Endothelial cell of umbilical vein (primary cell): ENCODE measurements around the gene SBSN. TPM values are rescaled to one million over a fixed set of nuclear protein-coding genes. Genes with fewer than 3 reads are reported as not detected.

ENCODE experiments used
- BruUV-seq: library from RNA; stranded (reverse); fragments of 400-500 nt; replicated peaks from 2 replicates; lab custom pipeline; 2021; lab: Mats Ljungman, UMichigan
- CTCF ChIA-PET: fragments of 300-600, 350-600 bp; sonication (Branson Sonifier 250); formaldehyde crosslinking; loops from one replicate; lab custom pipeline; 2021; ENCODE audit warnings: antibody characterized with exemption, inconsistent platforms; lab: Charles Lee
- POLR2A ChIA-PET: fragments of 300-600, 350-600 bp; sonication (Branson Sonifier 250); formaldehyde crosslinking; loops from one replicate; lab custom pipeline; 2021; ENCODE audit warnings: antibody characterized with exemption, inconsistent platforms; lab: Charles Lee
- DNase-seq: peaks from one replicate; pipeline ENCODE4 v3.0.0-alpha.2; 2011; ENCODE audit warnings: low read depth, low spot score
- FAIRE-seq: peaks from 2 replicates; lab custom pipeline; 2011; peaks lifted over from hg19 to GRCh38; lab: Jason Lieb, UNC
- H2AFZ ChIP-seq: 2 replicates; pipeline ENCODE4 v1.6.0; 2012; ENCODE audit warnings: low read depth, low read length, control low read depth, inconsistent platforms
- H3K27ac ChIP-seq: 2 replicates; pipeline ENCODE4 v1.5.1; 2011; ENCODE audit warnings: low read depth, mild to moderate bottlenecking, control low read depth, low read length, moderate library complexity; ENCODE audit not compliant: insufficient read depth
- H3K27me3 ChIP-seq, 2 experiments: 2 replicates each; pipeline versions ENCODE4 v1.6.0 to v1.6.1; 2011; ENCODE audit warnings: low read length in 2 of 2, mixed read lengths in 1 of 2; ENCODE audit not compliant: control insufficient read depth in 2 of 2, insufficient read depth in 2 of 2
- H3K36me3 ChIP-seq, 2 experiments: 2 replicates in 1 of 2; 3 replicates in 1 of 2; pipeline ENCODE4 v1.5.1; 2011; ENCODE audit warnings: low read length in 2 of 2, mild to moderate bottlenecking in 1 of 2, moderate library complexity in 1 of 2; ENCODE audit not compliant: control insufficient read depth in 2 of 2, insufficient read depth in 2 of 2; ENCODE audit errors: extremely low read depth in 1 of 2
- H3K4me1 ChIP-seq: 3 replicates; pipeline ENCODE4 v1.5.1; 2011; ENCODE audit warnings: mild to moderate bottlenecking, low read length; ENCODE audit not compliant: control insufficient read depth, insufficient read depth; ENCODE audit errors: extremely low read depth
- H3K4me2 ChIP-seq: 2 replicates; pipeline ENCODE4 v1.6.1; 2011; ENCODE audit warnings: low read length, control low read depth, mixed read lengths; ENCODE audit not compliant: insufficient read depth
- H3K4me3 ChIP-seq, 3 experiments: fragments of 200-600 bp in 1 of 3; sonication (generic), shearing (Covaris generic) in 1 of 3; replicated peaks in 1 of 3; 2 replicates each; pipeline ENCODE4 v1.5.1; 2011 to 2016; ENCODE audit warnings: control low read depth in 3 of 3, low read length in 3 of 3, mild to moderate bottlenecking in 2 of 3, inconsistent platforms in 1 of 3, low read depth in 1 of 3, moderate library complexity in 1 of 3; ENCODE audit not compliant: insufficient read depth in 1 of 3
- H3K79me2 ChIP-seq: 2 replicates; pipeline ENCODE4 v1.6.0; 2012; ENCODE audit warnings: low read length, inconsistent platforms; ENCODE audit not compliant: control insufficient read depth, insufficient read depth
- H3K9ac ChIP-seq: replicated peaks from 2 replicates; pipeline ENCODE3; 2011; ENCODE audit warnings: low read length, control low read depth; ENCODE audit not compliant: insufficient read depth; ENCODE audit errors: extremely low read depth
- H3K9me1 ChIP-seq: replicated peaks from 3 replicates; pipeline ENCODE4 v1.6.0; 2011; ENCODE audit warnings: mild to moderate bottlenecking, low read length; ENCODE audit not compliant: control insufficient read depth, insufficient read depth; ENCODE audit errors: extremely low read depth
- H3K9me3 ChIP-seq: replicated peaks from 2 replicates; pipeline ENCODE4 v1.5.1; 2012; ENCODE audit warnings: low read length, inconsistent platforms; ENCODE audit not compliant: control insufficient read depth, insufficient read depth
- H4K20me1 ChIP-seq: replicated peaks from 2 replicates; pipeline ENCODE3; 2011; ENCODE audit warnings: mild to moderate bottlenecking, low read length; ENCODE audit not compliant: control insufficient read depth, insufficient read depth; ENCODE audit errors: extremely low read depth
- EZH2 ChIP-seq: IDR thresholded peaks from 2 replicates; pipeline ENCODE4 v1.6.1; 2012; ENCODE audit warnings: borderline replicate concordance, low read depth, mild to moderate bottlenecking, moderate library complexity, low read length, inconsistent platforms; ENCODE audit not compliant: severe bottlenecking
- FOS ChIP-seq: IDR thresholded peaks from 2 replicates; pipeline ENCODE4 v1.6.1; 2011; ENCODE audit warnings: mild to moderate bottlenecking, low read length, moderate library complexity, borderline replicate concordance; ENCODE audit not compliant: insufficient read depth
- GATA2 ChIP-seq: IDR thresholded peaks from 2 replicates; pipeline ENCODE4 v1.7.0; 2011; ENCODE audit warnings: low read depth, mild to moderate bottlenecking, moderate library complexity, mixed read lengths, low read length; ENCODE audit not compliant: insufficient read length, insufficient read depth
- JUN ChIP-seq: IDR thresholded peaks from 2 replicates; pipeline ENCODE4 v1.6.1; 2011; ENCODE audit warnings: borderline replicate concordance, low read depth; ENCODE audit not compliant: insufficient read length, insufficient read depth
- MAX ChIP-seq: IDR thresholded peaks from 2 replicates; pipeline ENCODE4 v1.6.1; 2011; ENCODE audit not compliant: insufficient read depth, insufficient read length
- MYC ChIP-seq: IDR thresholded peaks from one replicate; pipeline ENCODE4 v1.6.1; 2011; ENCODE audit warnings: mild to moderate bottlenecking, low read depth, low read length
- POLR2A ChIP-seq: IDR thresholded peaks from 2 replicates; pipeline ENCODE4 v1.6.1; 2012; ENCODE audit warnings: low read depth, mild to moderate bottlenecking, control low read depth, low read length
- POLR2AphosphoS5 ChIP-seq: IDR thresholded peaks from 2 replicates; pipeline ENCODE4 v1.6.1; 2012; ENCODE audit warnings: low read depth, mild to moderate bottlenecking, control low read depth, low read length, moderate library complexity; ENCODE audit not compliant: insufficient read depth
- dilution Hi-C: fragments of 300-500 bp; cut with MboI; formaldehyde crosslinking; loops from one replicate; pipeline ENCODE4 v1.15.0; 2019; ENCODE audit warnings: low sequenced_read_pairs; ENCODE audit not compliant: extremely low pct_ligation_motif_present
- intact Hi-C: fragments of 100-400 bp; cut with micrococcal nuclease; formaldehyde crosslinking; loops from one replicate; pipeline ENCODE4 v1.10.0; 2022
- polyA plus RNA-seq, 4 experiments: library from polyadenylated mRNA; depleted of rRNA in 3 of 4; stranded (reverse) in 3 of 4; unstranded in 1 of 4; fragments of >200 nt; gene quantifications; 2 replicates each; pipeline versions ENCODE4 v1.2.1 to v1.2.3, GENCODE V29; 2011 to 2012; ENCODE audit warnings: missing spikeins in 1 of 4
- total RNA-seq: library from RNA; stranded (reverse); gene quantifications from 2 replicates; pipeline ENCODE4 v1.2.3, GENCODE V29; 2021
- TF ChIP-seq, protein P1 (sequence below), 2 donors: IDR thresholded peaks; 1 replicate in 1 of 2; 2 replicates in 1 of 2; pipeline ENCODE4 v1.5.1; 2011; ENCODE audit warnings: low read length in 2 of 2, mild to moderate bottlenecking in 2 of 2, moderate library complexity in 2 of 2, control low read depth in 1 of 2, inconsistent platforms in 1 of 2, low read depth in 1 of 2; ENCODE audit not compliant: insufficient read depth in 1 of 2; ENCODE audit errors: extremely low read depth in 1 of 2

SBSN gene
- total and polyA plus RNA-seq, 2 donors (not counting 3 experiments of a cell fraction or from before 2014, with no cell fraction given), result not detected

DNA sequence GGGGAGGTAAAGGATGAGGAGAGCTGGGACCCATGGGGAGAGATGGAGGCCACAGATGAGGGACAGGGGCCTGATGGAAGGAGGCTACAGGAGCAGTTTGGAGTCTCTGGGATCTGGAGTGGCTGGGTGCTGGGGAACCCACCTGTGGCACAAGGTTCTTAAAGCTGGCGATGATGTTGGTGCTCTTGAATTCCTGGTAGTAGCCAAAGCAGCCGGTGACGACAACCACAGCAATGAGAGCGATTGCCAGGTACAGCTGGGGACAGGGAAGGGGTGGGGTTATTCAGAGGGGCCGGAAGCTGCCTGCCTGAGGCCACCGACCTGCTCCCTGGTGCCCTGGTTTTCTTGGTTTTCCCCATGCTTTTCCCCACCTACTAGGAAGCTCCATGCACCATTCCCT lies 32.6 kb upstream of the SBSN start:
- dilution Hi-C loops (no loop called here), intact Hi-C loops (no loop called here)
- ChIA-PET POLR2A (no interaction called here), CTCF (no interaction called here)
- DNase-seq, result no peak
- H3K9me3 ChIP-seq, result no peaks in the 10 kb centered on the region
- peaks cover 0 to 4% of the 10 kb centered on the region in 2 experiments for H3K27me3 ChIP-seq
- no peak overlapping the region for H2AFZ ChIP-seq
- no peaks in the 10 kb centered on the region for H3K79me2 ChIP-seq
- no peak overlapping the region for H3K4me2 ChIP-seq
- no peak overlapping the region for H3K27ac ChIP-seq
- H3K9me1 ChIP-seq, result no peaks in the 10 kb centered on the region
- BruUV-seq, result no TSS peak
- no peak overlapping the region for H3K4me3 ChIP-seq
- H3K9ac ChIP-seq, result no peak overlapping the region
- no peak for FAIRE-seq
- no peaks in the 10 kb centered on the region for H3K4me1 ChIP-seq
- H3K36me3 ChIP-seq, result no peaks in the 10 kb centered on the region
- TF ChIP-seq FOS (no peak), JUN (no peak), MAX (no peak)
- H4K20me1 ChIP-seq, result no peaks in the 10 kb centered on the region

DNA sequence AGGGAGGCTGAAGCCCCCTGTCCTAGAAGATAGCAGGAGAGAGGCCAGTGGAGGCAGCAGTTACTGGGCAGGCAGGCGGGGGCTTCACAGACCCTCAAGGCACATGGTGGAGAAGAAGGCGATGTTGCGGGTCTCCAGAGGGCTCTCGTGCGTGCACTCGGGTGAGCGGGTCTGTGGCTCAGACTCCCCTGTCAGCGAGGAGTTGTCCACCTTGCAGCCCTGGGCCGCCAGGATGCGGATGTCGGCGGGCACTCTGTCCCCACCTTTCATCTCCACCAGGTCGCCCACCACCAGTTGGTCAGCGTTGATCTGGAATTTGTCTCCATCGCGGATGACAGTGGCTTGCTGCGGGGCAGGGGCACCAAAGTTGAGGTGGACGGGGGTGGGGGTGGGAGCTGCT lies 32.2 kb upstream of the SBSN start:
- FAIRE-seq (no peak), DNase-seq (no peak)
- H3K27me3 ChIP-seq, result peaks cover 0 to 4% of the 10 kb centered on the region in 2 experiments
- no peak overlapping the region for H3K4me3 ChIP-seq
- TF ChIP-seq POLR2AphosphoS5 (no peak), MAX (no peak), GATA2 (no peak), EZH2 (no peak), JUN (no peak), POLR2A (no peak), FOS (no peak), MYC (no peak)
- TF ChIP-seq, protein P1, sequence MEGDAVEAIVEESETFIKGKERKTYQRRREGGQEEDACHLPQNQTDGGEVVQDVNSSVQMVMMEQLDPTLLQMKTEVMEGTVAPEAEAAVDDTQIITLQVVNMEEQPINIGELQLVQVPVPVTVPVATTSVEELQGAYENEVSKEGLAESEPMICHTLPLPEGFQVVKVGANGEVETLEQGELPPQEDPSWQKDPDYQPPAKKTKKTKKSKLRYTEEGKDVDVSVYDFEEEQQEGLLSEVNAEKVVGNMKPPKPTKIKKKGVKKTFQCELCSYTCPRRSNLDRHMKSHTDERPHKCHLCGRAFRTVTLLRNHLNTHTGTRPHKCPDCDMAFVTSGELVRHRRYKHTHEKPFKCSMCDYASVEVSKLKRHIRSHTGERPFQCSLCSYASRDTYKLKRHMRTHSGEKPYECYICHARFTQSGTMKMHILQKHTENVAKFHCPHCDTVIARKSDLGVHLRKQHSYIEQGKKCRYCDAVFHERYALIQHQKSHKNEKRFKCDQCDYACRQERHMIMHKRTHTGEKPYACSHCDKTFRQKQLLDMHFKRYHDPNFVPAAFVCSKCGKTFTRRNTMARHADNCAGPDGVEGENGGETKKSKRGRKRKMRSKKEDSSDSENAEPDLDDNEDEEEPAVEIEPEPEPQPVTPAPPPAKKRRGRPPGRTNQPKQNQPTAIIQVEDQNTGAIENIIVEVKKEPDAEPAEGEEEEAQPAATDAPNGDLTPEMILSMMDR (IDR thresholded peaks at IDR 0.05; ENCODE audit: extremely low read depth in 1 of 2, insufficient read depth in 1 of 2, low read depth in 1 of 2, low read length in 2 of 2), result no peak
- no peak overlapping the region for H3K9ac ChIP-seq
- no peak overlapping the region for H2AFZ ChIP-seq
- no peaks in the 10 kb centered on the region for H3K9me1 ChIP-seq
- H3K4me2 ChIP-seq, result no peak overlapping the region
- no peaks in the 10 kb centered on the region for H3K9me3 ChIP-seq
- no peaks in the 10 kb centered on the region for H4K20me1 ChIP-seq
- H3K27ac ChIP-seq, result no peak overlapping the region
- no peaks in the 10 kb centered on the region for H3K79me2 ChIP-seq
- ChIA-PET POLR2A (no interaction called here), CTCF (interaction anchor here (0.7 kb wide), 1 partner anchor 12 kb away, joined by 4 read pairs; no protein-coding TSS in a partner anchor)
- dilution Hi-C loops, result no loop called here
- no peaks in the 10 kb centered on the region for H3K36me3 ChIP-seq
- H3K4me1 ChIP-seq, result no peaks in the 10 kb centered on the region
- BruUV-seq, result no TSS peak
- intact Hi-C loops, result no loop called here
